ENCODE results near the gene RARS2. TPM values are rescaled to one million over a fixed set of nuclear protein-coding genes. Genes with fewer than 3 reads are reported as not detected.

RARS2 gene
- total and polyA plus RNA-seq, 9 of the 15 experiments (the other 6 are each of a cell fraction or from before 2014, with no cell fraction given), result 30.0 to 92.7 (median 43.4) TPM

GRCh38 chr6:87529221-87529620, 60.6 kb downstream of the RARS2 start:
- no peak overlapping the region for H3K27ac ChIP-seq (ENCODE audit: extremely low read depth, low read depth, low read length)
- ChIA-PET POLR2A (no interaction called here), CTCF (ENCODE audit: low intra/inter-chr PET ratio) (no interaction called here)
- H3K4me1 ChIP-seq (replicated peaks in 1 of 2; ENCODE audit: control insufficient read depth in 2 of 2, insufficient read depth in 2 of 2, low read length in 2 of 2), result no peaks in the 10 kb centered on the region
- H4K20me1 ChIP-seq (replicated peaks; ENCODE audit: control insufficient read depth, insufficient read depth, low read length), result no peaks in the 10 kb centered on the region
- no peak for TF ChIP-seq TARDBP (IDR thresholded peaks at IDR 0.05)
- TF ChIP-seq ARID3B (CRISPR knock-in tag; IDR thresholded peaks at IDR 0.05; ENCODE audit: borderline replicate concordance), result no peak
- TF ChIP-seq CHCHD3 (CRISPR knock-in tag; IDR thresholded peaks at IDR 0.05), result no peak
- TF ChIP-seq EZH2 (IDR thresholded peaks at IDR 0.05; ENCODE audit: borderline replicate concordance, low read depth, low read length), result no peak
- TF ChIP-seq MCM7 (IDR thresholded peaks at IDR 0.05), result no peak
- TF ChIP-seq ZNF232 (CRISPR knock-in tag; IDR thresholded peaks at IDR 0.05), result no peak
- no peak for TF ChIP-seq SMARCE1 (IDR thresholded peaks at IDR 0.05)
- TF ChIP-seq ZNF217 (CRISPR knock-in tag; IDR thresholded peaks at IDR 0.05), result no peak
- TF ChIP-seq SRSF1 (IDR thresholded peaks at IDR 0.05; ENCODE audit: low read depth, low read length), result no peak
- TF ChIP-seq CBX5 (IDR thresholded peaks at IDR 0.05; ENCODE audit: borderline replicate concordance, low read depth), result no peak
- TF ChIP-seq ZNF76 (CRISPR knock-in tag; IDR thresholded peaks at IDR 0.05; ENCODE audit: borderline replicate concordance), result no peak
- in situ Hi-C loops (cut with MboI) (no loop called here), intact Hi-C loops (cut with micrococcal nuclease) (no loop called here)
- H2AFZ ChIP-seq (ENCODE audit: low read depth, low read length), result no peak overlapping the region
- 93% methylated on average over 1 of the region's 1 CpG for WGBS (ENCODE audit: insufficient coverage, low coverage, missing lambda C conversion rate)
- no peak overlapping the region for H3K4me2 ChIP-seq (ENCODE audit: insufficient read depth, low read length)
- no peaks in the 10 kb centered on the region for H3K27me3 ChIP-seq (ENCODE audit: control insufficient read depth in 2 of 2, insufficient read depth in 2 of 2, low read length in 2 of 2)
- DNase-seq (ENCODE audit: extremely low read depth in 1 of 4, low spot score in 3 of 4) (no peak), FAIRE-seq (no peak), ATAC-seq (no peak)
- H3K79me2 ChIP-seq (ENCODE audit: control insufficient read depth, insufficient read depth, low read length), result no peaks in the 10 kb centered on the region
- peaks cover 58% of the 10 kb centered on the region; the same call in 2 of the 3 replicates for H3K36me3 ChIP-seq (ENCODE audit: control insufficient read depth, insufficient read depth, low read length)
- no peak overlapping the region for H3K9ac ChIP-seq (ENCODE audit: insufficient read depth in 1 of 2, low read depth in 2 of 2, low read length in 2 of 2)
- H3K4me3 ChIP-seq, result no peak overlapping the region
- H3K9me1 ChIP-seq (ENCODE audit: control insufficient read depth, insufficient read depth, low read length), result no peaks in the 10 kb centered on the region
- H3K9me3 ChIP-seq (replicated peaks; ENCODE audit: control insufficient read depth, insufficient read depth, low read depth, low read length), result no peaks in the 10 kb centered on the region
- no TSS peak for BruUV-seq (replicated peaks)

Data from K562 (cell line).